ENCODE results near the gene C4BPB. TPM values are rescaled to one million over a fixed set of nuclear protein-coding genes. Genes with fewer than 3 reads are reported as not detected.

C4BPB gene
- total RNA-seq, 1 experiment from 2014 or later: not detected

DNA sequence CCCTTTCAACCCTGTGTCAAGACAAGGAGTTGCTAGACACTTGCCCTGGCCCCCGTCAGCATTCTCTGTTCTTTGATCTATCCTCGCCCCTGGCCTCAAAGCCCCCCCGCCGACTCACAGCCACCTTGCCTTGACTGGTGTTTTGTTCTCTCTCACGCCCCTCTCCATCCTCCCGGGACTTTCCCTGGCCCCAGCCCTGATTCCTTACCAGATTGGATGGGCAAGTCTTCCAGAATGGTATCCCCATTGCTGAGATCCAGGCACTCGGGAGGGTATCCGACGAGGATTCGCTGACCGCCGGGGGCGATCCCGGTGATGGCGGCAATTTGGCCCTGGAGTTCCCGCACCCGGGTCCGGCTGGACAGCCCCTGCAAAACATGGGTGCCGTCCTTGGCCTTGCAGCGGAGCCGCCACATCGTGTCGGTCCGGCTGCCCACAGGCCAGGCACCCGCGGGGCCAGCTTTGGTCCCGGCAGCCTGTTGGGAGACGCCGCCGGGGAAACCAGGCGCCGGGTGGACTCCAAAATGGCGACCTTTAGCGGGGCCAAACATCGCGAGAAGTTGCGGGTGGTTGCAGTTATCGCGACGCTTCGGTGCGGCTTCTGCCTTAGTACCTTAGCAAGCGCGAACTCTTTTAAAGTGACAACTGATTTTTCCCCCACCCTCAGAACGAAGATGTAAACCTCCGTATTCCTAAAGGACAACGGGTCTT, 38.0 kb upstream of the C4BPB start:
- H3K9me2 ChIP-seq (replicated peaks; ENCODE audit: low read length): no peaks in the 10 kb centered on the region
- peaks cover 42% of the 10 kb centered on the region for H4K20me1 ChIP-seq (ENCODE audit: low read length)
- ChIA-PET CTCF (interaction anchor here (1.5 kb wide), 1 partner anchor 24 kb away, joined by 6 read pairs; no protein-coding TSS in a partner anchor), POLR2A (ENCODE audit: unreplicated experiment) (interaction anchor here (1.7 kb wide), 1 partner anchor 18 kb away, joined by 11 read pairs; the partner anchor contains the start of gene C1orf116)
- H3F3A ChIP-seq (ENCODE audit: low read length, unreplicated experiment): peaks cover 14% of the 10 kb centered on the region
- H3K36me3 ChIP-seq (ENCODE audit: low read depth, low read length): peaks cover 40% of the 10 kb centered on the region
- ATAC-seq (peak; percentile 42), DNase-seq (peak; percentile 99)
- H3K4me3 ChIP-seq (ENCODE audit: low read length): peak overlapping the region; percentile 78
- H3K9me3 ChIP-seq (ENCODE audit: low read length): no peaks in the 10 kb centered on the region
- H3K79me2 ChIP-seq (ENCODE audit: low read length): peaks cover 83% of the 10 kb centered on the region
- no TSS peak for BruUV-seq (replicated peaks)
- H3K27ac ChIP-seq (ENCODE audit: low read length): peak overlapping the region; percentile 95
- peak overlapping the region; percentile 88 for H2AFZ ChIP-seq (ENCODE audit: low read length)
- TF ChIP-seq EZH2phosphoT487 (IDR thresholded peaks at IDR 0.05; ENCODE audit: borderline replicate concordance, low read length): no peak
- no peak for TF ChIP-seq EZH2 (IDR thresholded peaks at IDR 0.05; ENCODE audit: low read length, unreplicated experiment)
- TF ChIP-seq, protein P1, sequence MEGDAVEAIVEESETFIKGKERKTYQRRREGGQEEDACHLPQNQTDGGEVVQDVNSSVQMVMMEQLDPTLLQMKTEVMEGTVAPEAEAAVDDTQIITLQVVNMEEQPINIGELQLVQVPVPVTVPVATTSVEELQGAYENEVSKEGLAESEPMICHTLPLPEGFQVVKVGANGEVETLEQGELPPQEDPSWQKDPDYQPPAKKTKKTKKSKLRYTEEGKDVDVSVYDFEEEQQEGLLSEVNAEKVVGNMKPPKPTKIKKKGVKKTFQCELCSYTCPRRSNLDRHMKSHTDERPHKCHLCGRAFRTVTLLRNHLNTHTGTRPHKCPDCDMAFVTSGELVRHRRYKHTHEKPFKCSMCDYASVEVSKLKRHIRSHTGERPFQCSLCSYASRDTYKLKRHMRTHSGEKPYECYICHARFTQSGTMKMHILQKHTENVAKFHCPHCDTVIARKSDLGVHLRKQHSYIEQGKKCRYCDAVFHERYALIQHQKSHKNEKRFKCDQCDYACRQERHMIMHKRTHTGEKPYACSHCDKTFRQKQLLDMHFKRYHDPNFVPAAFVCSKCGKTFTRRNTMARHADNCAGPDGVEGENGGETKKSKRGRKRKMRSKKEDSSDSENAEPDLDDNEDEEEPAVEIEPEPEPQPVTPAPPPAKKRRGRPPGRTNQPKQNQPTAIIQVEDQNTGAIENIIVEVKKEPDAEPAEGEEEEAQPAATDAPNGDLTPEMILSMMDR (conservative IDR thresholded peaks at IDR 0.05; ENCODE audit: low read depth, low read length): no peak
- H3K9ac ChIP-seq (ENCODE audit: low read length): peak overlapping the region; percentile 95
- H3K4me2 ChIP-seq (ENCODE audit: low read length): peak overlapping the region; percentile 89
- intact Hi-C loops (cut with micrococcal nuclease): loop anchor here (1.0 to 10.0 kb wide), 5 partner anchors 18 to 416 kb away; partner anchors contain the start of genes C1orf116, DYRK3 and MAPKAPK2
- peaks cover 72% of the 10 kb centered on the region for H3K4me1 ChIP-seq (ENCODE audit: insufficient read depth, low read length)
- no peaks in the 10 kb centered on the region for H3K27me3 ChIP-seq (ENCODE audit: low read length)

DNA sequence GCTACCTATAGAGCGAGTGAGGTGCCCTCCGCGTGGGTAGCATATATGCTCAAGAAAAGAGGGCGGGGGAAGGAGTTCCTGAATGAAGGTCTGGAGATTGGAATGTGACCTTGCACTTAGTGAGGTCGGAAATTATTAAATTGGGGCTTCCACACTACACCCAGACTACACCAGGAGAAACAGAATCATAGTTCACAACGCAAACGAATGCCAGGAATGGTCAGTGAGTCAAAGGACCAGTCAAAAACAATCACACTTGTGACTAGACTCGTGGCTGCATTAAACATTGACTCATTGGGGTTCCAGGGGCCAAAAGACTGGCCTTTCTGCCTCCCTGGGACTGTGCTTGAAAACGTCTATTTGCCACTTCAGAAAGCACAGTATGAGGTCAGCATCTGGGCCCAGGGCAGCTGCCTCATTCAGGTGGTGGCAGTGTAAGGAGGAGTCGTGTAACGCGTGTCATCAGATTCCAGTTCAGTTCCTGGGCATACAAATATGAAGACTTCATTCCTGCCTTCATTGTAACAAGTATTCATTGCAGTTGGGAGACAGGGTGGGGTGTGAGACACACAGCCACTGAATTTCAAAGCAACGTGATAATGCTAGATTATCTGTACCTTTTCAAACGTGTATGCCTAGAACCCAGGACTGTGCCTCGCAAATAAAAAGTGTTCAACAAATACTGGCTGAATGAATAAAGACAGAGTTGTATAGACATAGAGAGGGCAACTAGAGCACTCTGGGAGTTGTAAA, 37.3 kb upstream of the C4BPB start, which contains the start of gene YOD1:
YOD1 (minus strand) TSS at position 18 of the 753 bp plus-strand sequence. CDS start 178 bp downstream, outside the sequence.
- ChIA-PET CTCF (no interaction called here), POLR2A (ENCODE audit: unreplicated experiment) (interaction anchor here (0.5 to 1.7 kb wide), 2 partner anchors 19 to 159 kb away, joined by 3 to 11 read pairs; partner anchors contain the start of gene C1orf116)
- H3K4me2 ChIP-seq (ENCODE audit: low read length): peak within 1 kb of the TSS; percentile 89
- H4K20me1 ChIP-seq (ENCODE audit: low read length): peaks cover 35% of the 10 kb centered on the region
- peaks cover 71% of the 10 kb centered on the region for H3K4me1 ChIP-seq (ENCODE audit: insufficient read depth, low read length)
- peak within 1 kb of the TSS; percentile 78 for H3K4me3 ChIP-seq (ENCODE audit: low read length)
- H3K36me3 ChIP-seq (ENCODE audit: low read depth, low read length): peaks cover 33% of the 10 kb centered on the region
- TSS peak; percentile 8 for BruUV-seq (replicated peaks)
- peak; percentile 93 for DNase-seq
- H3F3A ChIP-seq (ENCODE audit: low read length, unreplicated experiment): peaks cover 14% of the 10 kb centered on the region
- peak within 1 kb of the TSS; percentile 95 for H3K27ac ChIP-seq (ENCODE audit: low read length)
- TF ChIP-seq, protein P1 (conservative IDR thresholded peaks at IDR 0.05; ENCODE audit: low read depth, low read length): no peak
- no peak for TF ChIP-seq EZH2 (IDR thresholded peaks at IDR 0.05; ENCODE audit: low read length, unreplicated experiment)
- TF ChIP-seq EZH2phosphoT487 (IDR thresholded peaks at IDR 0.05; ENCODE audit: borderline replicate concordance, low read length): no peak
- H2AFZ ChIP-seq (ENCODE audit: low read length): peak within 1 kb of the TSS; percentile 88
- no peaks in the 10 kb centered on the region for H3K9me3 ChIP-seq (ENCODE audit: low read length)
- H3K9me2 ChIP-seq (replicated peaks; ENCODE audit: low read length): no peaks in the 10 kb centered on the region
- intact Hi-C loops (cut with micrococcal nuclease): loop anchor here (1.0 to 10.0 kb wide), 5 partner anchors 19 to 417 kb away; partner anchors contain the start of genes C1orf116, DYRK3 and MAPKAPK2
- ATAC-seq: peak; percentile 23
- peaks cover 83% of the 10 kb centered on the region for H3K79me2 ChIP-seq (ENCODE audit: low read length)
- no peaks in the 10 kb centered on the region for H3K27me3 ChIP-seq (ENCODE audit: low read length)
- peak within 1 kb of the TSS; percentile 95 for H3K9ac ChIP-seq (ENCODE audit: low read length)
